PC-9 (cell line): Measurements from ENCODE around the gene PNKP. TPM values are rescaled to one million over a fixed set of nuclear protein-coding genes. Genes with fewer than 3 reads are reported as not detected.

ENCODE experiments used
- BruUV-seq: library from RNA; stranded (reverse); fragments of 400-500 nt; replicated peaks from 2 replicates; lab custom pipeline; 2021; lab: Mats Ljungman, UMichigan
- CTCF ChIA-PET: fragments of 300-600 bp; sonication (Branson Sonifier 250); formaldehyde crosslinking; loops from one replicate; lab custom pipeline; 2022; ENCODE audit warnings: antibody characterized with exemption; lab: Charles Lee
- POLR2A ChIA-PET: fragments of 300-600 bp; sonication (Branson Sonifier 250); formaldehyde crosslinking; loops from one replicate; lab custom pipeline; 2022; ENCODE audit warnings: antibody characterized with exemption; ENCODE audit not compliant: unreplicated experiment; lab: Charles Lee
- DNase-seq, 2 experiments: peaks; one replicate each; pipeline versions ENCODE4 v3.0.0 to v3.0.0-alpha.2; 2015 to 2022; ENCODE audit warnings: mixed read lengths in 1 of 2
- H2AFZ ChIP-seq: fragments of 200-600 bp; sonication (generic); 2 replicates; pipeline ENCODE4 v1.8.1; 2017; ENCODE audit warnings: antibody characterized with exemption
- H3F3A ChIP-seq: fragments of 200-600 bp; sonication (generic); 2 replicates; pipeline ENCODE4 v1.8.1; 2017; ENCODE audit warnings: antibody characterized with exemption, mild to moderate bottlenecking, low read depth; ENCODE audit not compliant: insufficient read depth
- H3K27ac ChIP-seq: fragments of 200-600 bp; sonication (generic); 2 replicates; pipeline ENCODE4 v1.6.1; 2016; ENCODE audit warnings: mixed run types
- H3K27me3 ChIP-seq: fragments of 200-600 bp; sonication (generic); 2 replicates; pipeline ENCODE4 v1.6.1; 2016; ENCODE audit warnings: low read depth, mixed run types; ENCODE audit not compliant: insufficient read depth
- H3K36me3 ChIP-seq: fragments of 200-600 bp; sonication (generic); 2 replicates; pipeline ENCODE4 v1.6.1; 2016; ENCODE audit warnings: low read depth, mixed run types
- H3K4me1 ChIP-seq: fragments of 200-600 bp; sonication (generic); replicated peaks from 2 replicates; pipeline ENCODE4 v1.6.1; 2016; ENCODE audit warnings: mixed run types; ENCODE audit not compliant: insufficient read depth
- H3K4me2 ChIP-seq: fragments of 200-600 bp; sonication (generic); 2 replicates; pipeline ENCODE4 v1.6.1; 2017; ENCODE audit warnings: mixed run types
- H3K4me3 ChIP-seq: fragments of 200-600 bp; sonication (generic); 2 replicates; pipeline ENCODE4 v1.6.1; 2016; ENCODE audit warnings: mixed run types
- H3K79me2 ChIP-seq: fragments of 200-600 bp; sonication (generic); 2 replicates; pipeline ENCODE4 v1.6.1; 2017; ENCODE audit warnings: low read depth, mixed run types
- H3K9me2 ChIP-seq: fragments of 200-600 bp; sonication (generic); 2 replicates; pipeline ENCODE4 v1.8.1; 2017; ENCODE audit warnings: mild to moderate bottlenecking; ENCODE audit not compliant: insufficient read depth
- H3K9me3 ChIP-seq: fragments of 200-600 bp; sonication (generic); 2 replicates; pipeline ENCODE4 v1.8.1; 2016; ENCODE audit warnings: low read depth; ENCODE audit not compliant: insufficient read depth
- H4K20me1 ChIP-seq: fragments of 200-600 bp; sonication (generic); 2 replicates; pipeline ENCODE4 v1.8.1; 2017; ENCODE audit not compliant: insufficient read depth
- EZH2 ChIP-seq: fragments of 200-600 bp; sonication (generic); IDR thresholded peaks from 2 replicates; pipeline ENCODE4 v1.8.0; 2017; ENCODE audit warnings: antibody characterized with exemption, low read depth
- intact Hi-C: fragments of 100-400 bp; cut with micrococcal nuclease; formaldehyde crosslinking; loops from one replicate; pipeline ENCODE4 v1.10.0; 2022; ENCODE audit not compliant: unreplicated experiment
- total RNA-seq: library from RNA; stranded (reverse); gene quantifications from 2 replicates; pipeline ENCODE4 v1.2.3, GENCODE V29; 2021
- TF ChIP-seq, protein P1 (sequence below): fragments of 200-600 bp; sonication (generic); conservative IDR thresholded peaks from 2 replicates; pipeline ENCODE4 v1.6.1; 2017; ENCODE audit warnings: mixed run types, antibody characterized with exemption, mild to moderate bottlenecking, moderate library complexity

PNKP gene
- total RNA-seq, 1 experiment from 2014 or later: 82.7 TPM

GRCh38 chr19:49831592-49831991 lies 35.8 kb downstream of the PNKP start:
- Histone ChIP-seq H3K4me3 (no peak overlapping the region), H3K27me3 (no peaks in the 10 kb centered on the region), H4K20me1 (peaks cover 26% of the 10 kb centered on the region), H3K27ac (no peak overlapping the region), H3K4me2 (no peak overlapping the region), H3K36me3 (0 out of 2 replicates have a peak, but pooled peaks cover 5% of the 10 kb centered on the region), H3K9me3 (no peaks in the 10 kb centered on the region), H2AFZ (no peak overlapping the region), H3F3A (no peaks in the 10 kb centered on the region), H3K4me1 (no peaks in the 10 kb centered on the region), H3K79me2 (no peaks in the 10 kb centered on the region), H3K9me2 (no peaks in the 10 kb centered on the region)
- intact Hi-C loops: no loop called here
- no peak for DNase-seq
- POLR2A ChIA-PET: no interaction called here
- TF ChIP-seq, protein P1, sequence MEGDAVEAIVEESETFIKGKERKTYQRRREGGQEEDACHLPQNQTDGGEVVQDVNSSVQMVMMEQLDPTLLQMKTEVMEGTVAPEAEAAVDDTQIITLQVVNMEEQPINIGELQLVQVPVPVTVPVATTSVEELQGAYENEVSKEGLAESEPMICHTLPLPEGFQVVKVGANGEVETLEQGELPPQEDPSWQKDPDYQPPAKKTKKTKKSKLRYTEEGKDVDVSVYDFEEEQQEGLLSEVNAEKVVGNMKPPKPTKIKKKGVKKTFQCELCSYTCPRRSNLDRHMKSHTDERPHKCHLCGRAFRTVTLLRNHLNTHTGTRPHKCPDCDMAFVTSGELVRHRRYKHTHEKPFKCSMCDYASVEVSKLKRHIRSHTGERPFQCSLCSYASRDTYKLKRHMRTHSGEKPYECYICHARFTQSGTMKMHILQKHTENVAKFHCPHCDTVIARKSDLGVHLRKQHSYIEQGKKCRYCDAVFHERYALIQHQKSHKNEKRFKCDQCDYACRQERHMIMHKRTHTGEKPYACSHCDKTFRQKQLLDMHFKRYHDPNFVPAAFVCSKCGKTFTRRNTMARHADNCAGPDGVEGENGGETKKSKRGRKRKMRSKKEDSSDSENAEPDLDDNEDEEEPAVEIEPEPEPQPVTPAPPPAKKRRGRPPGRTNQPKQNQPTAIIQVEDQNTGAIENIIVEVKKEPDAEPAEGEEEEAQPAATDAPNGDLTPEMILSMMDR: no peak
- TF ChIP-seq EZH2: no peak
- BruUV-seq: no TSS peak
- CTCF ChIA-PET: no interaction called here

DNA sequence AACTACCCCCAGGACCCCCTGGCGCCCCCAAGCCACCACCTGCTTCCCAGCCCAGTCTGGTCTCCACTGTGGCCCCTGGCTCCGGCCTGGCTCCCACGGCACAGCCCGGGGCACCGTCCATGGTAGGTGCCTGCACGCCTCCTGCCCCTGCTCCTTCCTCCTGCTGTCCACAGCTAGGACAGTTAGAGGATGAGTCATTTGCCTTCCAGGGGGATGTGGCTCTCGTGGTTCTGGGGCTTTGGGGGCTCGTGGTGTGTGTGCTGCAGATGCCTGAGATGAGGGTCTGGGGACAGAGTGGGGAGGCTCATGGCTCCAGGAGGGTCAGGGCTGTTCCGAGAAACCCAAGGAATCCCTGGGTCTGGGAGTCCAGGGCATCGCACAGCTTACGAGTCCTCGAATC lies 36.6 kb downstream of the PNKP start:
- Histone ChIP-seq H3K9me2 (no peaks in the 10 kb centered on the region), H2AFZ (no peak overlapping the region), H3K4me2 (no peak overlapping the region), H3K79me2 (peaks cover 2% of the 10 kb centered on the region; the same call in 1 of the 2 replicates), H3K4me3 (no peak overlapping the region), H3K36me3 (0 out of 2 replicates have a peak, but pooled peaks cover 5% of the 10 kb centered on the region), H4K20me1 (peaks cover 34% of the 10 kb centered on the region), H3K27ac (no peak overlapping the region), H3K4me1 (no peaks in the 10 kb centered on the region), H3K27me3 (no peaks in the 10 kb centered on the region), H3F3A (no peaks in the 10 kb centered on the region), H3K9me3 (no peaks in the 10 kb centered on the region)
- intact Hi-C loops: no loop called here
- no TSS peak for BruUV-seq
- no peak for TF ChIP-seq EZH2
- DNase-seq: no peak
- ChIA-PET POLR2A (no interaction called here), CTCF (no interaction called here)

GRCh38 chr19:49829721-49830120 lies 37.7 kb downstream of the PNKP start:
- TF ChIP-seq, protein P1: no peak
- no peak for TF ChIP-seq EZH2
- no peak overlapping the region for H2AFZ ChIP-seq
- no peaks in the 10 kb centered on the region for H3K9me2 ChIP-seq
- peaks cover 35% of the 10 kb centered on the region for H4K20me1 ChIP-seq
- ChIA-PET POLR2A (no interaction called here), CTCF (no interaction called here)
- H3K36me3 ChIP-seq: 0 out of 2 replicates have a peak, but pooled peaks cover 5% of the 10 kb centered on the region
- no peaks in the 10 kb centered on the region for H3F3A ChIP-seq
- H3K9me3 ChIP-seq: no peaks in the 10 kb centered on the region
- H3K4me1 ChIP-seq: no peaks in the 10 kb centered on the region
- H3K79me2 ChIP-seq: peaks cover 6% of the 10 kb centered on the region; the same call in 1 of the 2 replicates
- BruUV-seq: no TSS peak
- H3K27me3 ChIP-seq: no peaks in the 10 kb centered on the region
- H3K4me2 ChIP-seq: no peak overlapping the region
- no peak for DNase-seq
- intact Hi-C loops: no loop called here
- H3K4me3 ChIP-seq: no peak overlapping the region
- no peak overlapping the region for H3K27ac ChIP-seq

DNA sequence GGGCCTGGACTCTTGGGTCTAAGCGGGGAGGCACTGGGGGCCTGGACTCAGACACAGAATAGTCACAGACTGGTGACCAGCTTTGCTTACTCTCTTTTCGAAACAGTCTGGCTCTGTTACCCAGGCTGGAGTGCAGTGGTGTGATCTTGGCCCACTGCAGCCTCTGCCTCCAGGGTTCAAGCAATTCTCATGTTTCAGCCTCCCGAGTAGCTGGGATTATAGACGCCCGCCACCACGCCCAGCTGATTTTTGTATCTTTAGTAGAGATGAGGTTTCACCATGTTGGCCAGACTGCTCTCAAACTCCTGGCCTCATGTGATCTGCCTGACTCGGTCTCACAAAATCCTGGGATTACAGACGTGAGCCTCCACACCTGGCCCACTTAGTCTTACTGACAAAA lies 38.2 kb downstream of the PNKP start:
- DNase-seq: no peak
- Histone ChIP-seq H3K4me2 (no peak overlapping the region), H3K4me3 (no peak overlapping the region), H3K9me2 (no peaks in the 10 kb centered on the region), H3K9me3 (no peaks in the 10 kb centered on the region), H4K20me1 (peaks cover 38% of the 10 kb centered on the region), H3K27me3 (no peaks in the 10 kb centered on the region), H2AFZ (no peak overlapping the region), H3K36me3 (0 out of 2 replicates have a peak, but pooled peaks cover 5% of the 10 kb centered on the region), H3F3A (no peaks in the 10 kb centered on the region), H3K27ac (no peak overlapping the region), H3K4me1 (no peaks in the 10 kb centered on the region), H3K79me2 (peaks cover 6% of the 10 kb centered on the region; the same call in 1 of the 2 replicates)
- TF ChIP-seq EZH2: no peak
- TF ChIP-seq, protein P1: no peak
- no TSS peak for BruUV-seq
- ChIA-PET POLR2A (no interaction called here), CTCF (no interaction called here)
- intact Hi-C loops: no loop called here
